ENCODE measurements around the gene USP5. TPM values are rescaled to one million over a fixed set of nuclear protein-coding genes. Genes with fewer than 3 reads are reported as not detected.
"Not testable (repeated sequence)": the region's sequence is repeated elsewhere in the genome, so short reads cannot be mapped to it uniquely, and the experiment has no call there.

Gene USP5
- total and polyA plus RNA-seq, 2 of the 8 experiments (the other 6 are each of a cell fraction or from before 2014, with no cell fraction given): 66.5 to 148 TPM

- not testable (repeated sequence) for H2BK5ac ChIP-seq (ENCODE audit: low read depth, low read length); H3K79me1 ChIP-seq (ENCODE audit: low read depth, low read length); DNase-seq (ENCODE audit: low read depth in 1 of 2, low spot score in 2 of 2); H3K4ac ChIP-seq (replicated peaks; ENCODE audit: insufficient read length, low read depth, low read length); H2AK5ac ChIP-seq (ENCODE audit: low read depth, low read length); H4K5ac ChIP-seq (ENCODE audit: insufficient read length, low read depth, low read length); FAIRE-seq; H4K8ac ChIP-seq (ENCODE audit: extremely low read depth, insufficient read depth, low read length); H3K9ac ChIP-seq (replicated peaks in 1 of 4; ENCODE audit: extremely low read depth in 1 of 4, low read depth in 3 of 4, low read length in 3 of 4); H2BK15ac ChIP-seq (ENCODE audit: low read length); H3K23me2 ChIP-seq (ENCODE audit: low read depth, low read length); H3K4me1 ChIP-seq (replicated peaks in 1 of 4; ENCODE audit: control insufficient read depth in 3 of 4, insufficient read depth in 4 of 4, low read length in 3 of 4); H4K20me1 ChIP-seq (replicated peaks in 1 of 2; ENCODE audit: control insufficient read depth in 1 of 2, insufficient read depth in 2 of 2, low read length in 2 of 2); H3K56ac ChIP-seq (replicated peaks; ENCODE audit: insufficient read length, low read depth, low read length); H2BK20ac ChIP-seq (ENCODE audit: low read length); H3K27ac ChIP-seq (ENCODE audit: low read depth, low read length); H3K4me3 ChIP-seq (ENCODE audit: extremely low read depth in 1 of 4, insufficient read depth in 2 of 4, low read depth in 3 of 4, low read length in 4 of 4); H2AFZ ChIP-seq (ENCODE audit: low read length); H3K79me2 ChIP-seq (ENCODE audit: control insufficient read depth in 1 of 2, insufficient read depth in 2 of 2, low read length in 2 of 2); H4K91ac ChIP-seq (replicated peaks; ENCODE audit: insufficient read length, low read length); H3K14ac ChIP-seq (ENCODE audit: insufficient read length); H3K23ac ChIP-seq (ENCODE audit: insufficient read length); H3K9me3 ChIP-seq (ENCODE audit: insufficient read depth in 2 of 2, low read depth in 1 of 2, low read length in 1 of 2); H3K27me3 ChIP-seq (replicated peaks in 1 of 4; ENCODE audit: control insufficient read depth in 3 of 4, extremely low read depth in 1 of 4, insufficient read depth in 3 of 4, low read length in 3 of 4); H3K18ac ChIP-seq (ENCODE audit: extremely low read depth, low read length); H3K4me2 ChIP-seq (ENCODE audit: insufficient read depth in 1 of 2, low read depth in 2 of 2, low read length in 2 of 2); H2BK120ac ChIP-seq (replicated peaks; ENCODE audit: low read depth, low read length); H2BK12ac ChIP-seq (ENCODE audit: low read depth, low read length)
- H3K36me3 ChIP-seq (ENCODE audit: control insufficient read depth in 2 of 4, insufficient read depth in 4 of 4, low read length in 3 of 4): peaks cover 0 to 20% (median 1%) of the 10 kb centered on the region in 4 experiments; a peak in 4 of 8 replicates
- CTCF ChIA-PET (ENCODE audit: partially characterized antibody): interaction anchor here (0.7 to 1.5 kb wide), 4 partner anchors 12 to 106 kb away, joined by 3 read pairs; no protein-coding TSS in a partner anchor
- POLR2A ChIA-PET (ENCODE audit: partially characterized antibody): interaction anchor here (1.2 to 3.8 kb wide), 4 partner anchors 10 to 66 kb away, joined by 3 to 18 read pairs (median 7); no protein-coding TSS in a partner anchor
- WGBS, 2 experiments (ENCODE audit: extremely low coverage in 1 of 2, insufficient coverage in 1 of 2, insufficient read length in 1 of 2, insufficient replicate concordance in 2 of 2, low coverage in 1 of 2, low lambda C conversion rate in 2 of 2, missing lambda C conversion rate in 1 of 2): 95% methylated on average over 11 of the region's 11 CpGs; no CpG with 5 or more reads in 1 of the 2 experiments
Measured at GRCh38 chr12:6879824-6880223, 27.9 kb downstream of the USP5 start.

All from H1 (cell line).